Cardiac fibroblast (primary cell): Measurements from ENCODE around the gene C1orf87.
A peak's percentile ranks its signal among the peaks of the same experiment; 100 is the strongest.

ENCODE experiments used
- DNase-seq, 2 donors: peaks; one replicate each; pipeline versions ENCODE4 v3.0.0 to v3.0.0-alpha.2; 2010; ENCODE audit warnings: low read depth in 2 of 2
- H3K4me3 ChIP-seq, 2 donors: replicated peaks in 1 of 2; 1 replicate in 1 of 2; 2 replicates in 1 of 2; pipeline ENCODE4 v1.5.1; 2011; ENCODE audit warnings: low read depth in 2 of 2, low read length in 2 of 2, mild to moderate bottlenecking in 2 of 2, moderate library complexity in 1 of 2
- CTCF ChIP-seq: IDR thresholded peaks from one replicate; pipeline ENCODE4 v1.5.1; 2011; ENCODE audit warnings: low read depth, mild to moderate bottlenecking, low read length, inconsistent platforms

Gene C1orf87

GRCh38 chr1:60000625-60001024 is 72.9 kb downstream of the C1orf87 start:
- TF ChIP-seq CTCF, result no peak
- no peak overlapping the region for H3K4me3 ChIP-seq
- no peak for DNase-seq

GRCh38 chr1:59999746-60000145 is 73.8 kb downstream of the C1orf87 start:
- H3K4me3 ChIP-seq, result no peak overlapping the region

GRCh38 chr1:59999006-59999405 is 74.6 kb downstream of the C1orf87 start:
- DNase-seq, result no peak
- no peak for TF ChIP-seq CTCF
- no peak overlapping the region for H3K4me3 ChIP-seq

More at GRCh38 chr1:59999746-60000145, 73.8 kb downstream of the C1orf87 start:
- no peak for TF ChIP-seq CTCF
- DNase-seq, result no peak

- TF ChIP-seq CTCF, result no peak
- no peak overlapping the region for H3K4me3 ChIP-seq
- no peak for DNase-seq
Observed at GRCh38 chr1:59997479-59998115, 76.0 kb downstream of the C1orf87 start.

- TF ChIP-seq CTCF, result no peak
- no peak overlapping the region for H3K4me3 ChIP-seq
- DNase-seq, result peak; percentile 47 to 50
Observed at GRCh38 chr1:59994302-59995198, 79.0 kb downstream of the C1orf87 start.

- no peak for TF ChIP-seq CTCF
- no peak overlapping the region for H3K4me3 ChIP-seq
- no peak for DNase-seq
Observed at GRCh38 chr1:59992040-59992820, 81.3 kb downstream of the C1orf87 start.
